Jurkat, Clone E6-1 (cell line): ENCODE data around the gene GP1BB. TPM values are rescaled to one million over a fixed set of nuclear protein-coding genes. Genes with fewer than 3 reads are reported as not detected.
"Not testable (repeated sequence)": the region's sequence is repeated elsewhere in the genome, so short reads cannot be mapped to it uniquely, and the experiment has no call there.

Experiments used
- DNase-seq: peaks from one replicate; pipeline ENCODE4 v3.0.0-alpha.2; 2011; ENCODE audit warnings: low read depth, low spot score
- H3K4me3 ChIP-seq: 2 replicates; pipeline ENCODE4 v1.5.1; 2011; ENCODE audit warnings: mild to moderate bottlenecking, low read length, control low read depth, moderate library complexity
- polyA plus RNA-seq: library from polyadenylated mRNA; unstranded; fragments of >200 nt; gene quantifications from one replicate; pipeline ENCODE4 v1.2.1, GENCODE V29; 2012; ENCODE audit warnings: missing spikeins; ENCODE audit not compliant: insufficient read length, insufficient read depth

The GP1BB gene
- polyA plus RNA-seq = 17.6 TPM

DNA sequence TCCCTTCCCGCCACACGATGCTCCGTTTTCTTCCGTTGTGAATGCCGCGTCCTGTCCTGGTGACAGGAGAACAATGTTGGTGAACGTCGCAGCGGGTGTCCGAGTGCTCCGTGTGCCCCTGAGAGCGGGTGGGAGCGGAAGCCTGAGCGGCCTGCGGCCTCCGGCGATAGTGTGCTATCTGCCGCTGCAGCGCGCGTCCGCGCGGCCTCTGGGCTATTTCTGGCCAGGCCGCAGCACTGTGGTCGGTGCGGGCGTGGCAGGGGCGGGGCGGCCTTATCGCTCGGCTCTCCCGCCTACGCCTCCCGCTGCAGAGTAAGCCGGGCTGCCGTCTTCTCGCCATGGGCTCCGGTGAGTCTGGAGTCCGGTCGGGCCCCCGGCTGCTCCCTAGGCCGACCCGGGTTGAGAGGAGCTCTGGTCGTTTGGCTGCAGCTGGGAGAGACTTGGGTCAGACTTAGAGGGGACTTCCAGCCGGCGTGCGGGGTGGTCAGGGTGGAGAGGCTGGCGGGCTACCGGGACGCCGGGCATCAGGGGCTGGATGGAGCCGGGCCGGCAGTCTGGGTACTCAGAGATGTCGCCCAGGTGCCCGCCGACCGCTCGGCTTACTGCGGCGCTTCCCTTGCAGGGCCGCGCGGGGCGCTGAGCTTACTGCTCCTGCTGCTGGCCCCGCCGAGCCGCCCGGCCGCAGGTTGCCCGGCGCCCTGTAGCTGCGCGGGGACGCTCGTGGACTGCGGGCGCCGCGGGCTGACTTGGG, at the start of gene GP1BB:
Gene GP1BB, plus strand, starts transcription at position 308 of the 751 bp plus-strand sequence. Its CDS starts 31 bp downstream, at position 339.
- no peak for DNase-seq

DNA sequence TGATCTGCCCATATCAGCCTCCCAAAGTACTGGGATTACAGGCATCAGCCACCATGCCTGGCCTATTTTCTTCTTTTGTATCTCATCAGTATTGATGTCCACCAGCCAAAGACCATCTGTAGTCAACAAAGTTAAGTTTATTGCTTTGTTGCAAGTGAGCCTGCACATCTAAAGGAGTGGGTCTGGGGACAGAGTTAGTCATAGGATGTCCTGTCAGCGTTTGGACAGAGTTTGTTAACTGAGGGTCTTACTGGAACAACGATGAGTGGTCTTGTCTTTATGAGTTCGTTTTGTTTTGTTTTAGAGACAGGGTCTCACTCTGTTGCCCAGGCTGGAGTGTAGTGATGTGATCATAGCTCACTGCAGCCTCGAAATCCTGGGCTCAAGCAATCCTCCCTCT, 49.7 kb upstream of the GP1BB start:
- H3K4me3 ChIP-seq = no peak overlapping the region
- no peak for DNase-seq

More for the DNA sequence above, at the start of gene GP1BB:
- H3K4me3 ChIP-seq = no peak within 1 kb of the TSS

DNA sequence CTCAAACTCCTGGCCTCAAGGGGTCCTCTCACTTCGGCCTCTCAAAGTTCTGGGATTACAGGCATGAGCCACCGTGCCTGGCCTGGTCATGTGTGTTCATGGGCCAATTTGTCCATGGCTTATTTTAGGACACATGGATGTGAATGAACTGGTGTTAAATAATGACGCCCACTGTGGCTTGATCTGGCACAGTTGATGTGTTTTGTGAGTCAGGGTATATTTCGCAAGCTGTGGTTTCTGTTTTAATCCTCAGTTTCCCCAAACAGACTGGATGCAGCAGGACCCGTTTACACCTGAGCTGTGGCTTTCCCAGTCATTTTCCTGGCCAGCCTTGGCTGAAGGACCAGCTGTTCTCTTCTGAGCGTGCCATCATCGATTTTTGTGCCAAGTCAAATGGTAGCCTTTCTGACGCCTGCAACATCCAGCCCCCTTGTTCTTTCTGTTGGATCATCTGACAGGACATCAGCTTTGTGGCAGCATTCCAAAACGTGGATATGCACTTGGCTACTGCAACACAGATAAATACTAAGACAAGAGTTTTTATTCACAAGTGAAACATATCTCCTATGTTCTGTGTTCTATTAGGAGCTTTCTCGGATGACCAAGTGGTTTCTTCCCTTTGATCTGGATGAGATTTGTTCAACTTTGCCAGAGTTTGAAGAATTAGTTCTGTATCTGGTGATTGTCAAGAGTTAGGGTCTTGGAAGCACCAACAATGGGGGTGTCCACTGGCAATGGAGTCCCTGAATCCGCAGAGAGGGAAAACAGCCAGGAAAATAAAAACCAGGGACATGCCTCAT, 49.0 kb upstream of the GP1BB start:
- DNase-seq = no peak
- H3K4me3 ChIP-seq = no peak overlapping the region

DNA sequence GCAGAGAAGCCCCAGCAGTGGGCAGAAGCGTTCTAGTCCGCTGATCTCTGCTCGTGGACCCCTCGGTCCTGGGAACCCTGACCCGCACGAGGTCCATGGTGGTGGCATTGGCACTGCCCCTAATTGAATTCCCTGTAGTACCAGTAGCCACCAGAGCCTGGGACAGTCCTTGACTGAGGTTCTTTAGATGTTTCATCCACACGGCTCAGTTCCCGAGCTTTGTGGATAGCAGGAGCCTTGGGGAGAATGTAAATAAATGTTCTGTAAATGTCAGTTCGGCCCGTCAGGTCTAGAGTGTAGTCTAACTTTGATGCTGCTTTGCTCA, 48.4 kb upstream of the GP1BB start:
- DNase-seq = no peak

DNA sequence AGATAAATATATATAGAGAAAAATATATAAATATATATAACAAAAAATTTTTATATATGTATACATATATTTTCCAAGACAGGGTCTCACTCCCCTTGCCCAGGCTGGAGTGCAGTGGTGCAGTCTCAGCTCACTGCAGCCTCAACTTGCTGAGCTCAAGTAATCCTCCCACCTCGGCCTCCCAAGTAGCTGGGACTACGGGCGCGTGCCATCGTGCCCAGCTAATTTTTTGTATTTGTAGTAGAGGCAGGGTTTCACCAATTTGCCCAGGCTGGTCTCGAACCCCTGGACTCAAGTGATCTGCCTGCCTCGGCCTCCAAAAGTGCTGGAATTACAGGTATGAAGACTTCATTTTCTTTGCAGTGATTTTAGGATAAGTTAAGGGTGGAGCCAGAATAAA, 47.9 kb upstream of the GP1BB start:
- DNase-seq = no peak

More for the DNA sequence above, 48.4 kb upstream of the GP1BB start:
- no peak overlapping the region for H3K4me3 ChIP-seq

DNA sequence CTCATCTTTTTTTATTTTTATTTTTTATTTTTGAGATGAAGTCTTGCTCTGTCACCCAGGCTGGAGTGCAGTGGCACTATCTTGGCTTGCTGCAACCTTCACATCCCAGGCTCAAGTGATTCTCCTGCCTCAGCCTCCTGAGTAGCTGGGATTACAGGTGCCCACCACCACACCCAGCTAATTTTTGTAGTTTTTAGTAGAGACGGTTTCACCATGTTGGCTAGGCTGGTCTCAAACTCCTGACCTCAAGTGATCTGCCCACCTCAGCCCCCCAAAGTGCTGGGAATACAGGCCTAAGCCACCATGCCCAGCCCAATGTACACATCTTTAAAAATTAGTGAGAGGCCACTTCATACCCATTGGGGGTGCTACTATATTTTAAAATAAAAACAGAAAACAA, 46.9 kb upstream of the GP1BB start:
- not testable (repeated sequence) for H3K4me3 ChIP-seq, DNase-seq

More for the DNA sequence above, 47.9 kb upstream of the GP1BB start:
- no peak overlapping the region for H3K4me3 ChIP-seq

DNA sequence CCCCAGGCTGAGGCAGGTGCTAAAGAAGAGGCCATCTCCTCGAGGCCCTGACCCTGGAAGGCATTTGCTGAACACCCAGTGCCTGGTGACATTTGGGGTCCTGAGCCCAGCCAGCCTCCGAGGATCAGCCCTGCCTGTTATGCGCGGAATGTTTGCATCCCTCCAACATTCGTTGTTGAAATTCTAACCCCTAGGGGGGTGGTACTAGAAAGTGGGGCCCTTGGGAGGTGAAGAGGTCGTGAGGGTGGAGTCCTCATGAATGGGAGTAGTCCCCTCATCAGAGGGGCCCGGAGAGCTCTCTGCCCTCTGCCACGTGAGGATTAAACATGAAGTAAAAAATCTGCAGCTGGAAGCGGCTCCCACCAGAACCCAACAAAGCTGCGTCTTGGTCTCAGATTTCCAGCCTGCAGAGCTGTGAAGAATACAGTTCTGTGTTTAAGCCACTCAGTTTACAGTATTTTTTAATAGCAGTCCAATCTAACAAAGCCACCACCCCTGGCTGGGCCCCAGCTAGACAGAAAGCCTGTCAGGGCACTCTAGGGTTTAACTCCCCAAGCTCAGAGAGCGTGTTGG, 44.3 kb upstream of the GP1BB start:
- H3K4me3 ChIP-seq = no peak overlapping the region
- DNase-seq = no peak

DNA sequence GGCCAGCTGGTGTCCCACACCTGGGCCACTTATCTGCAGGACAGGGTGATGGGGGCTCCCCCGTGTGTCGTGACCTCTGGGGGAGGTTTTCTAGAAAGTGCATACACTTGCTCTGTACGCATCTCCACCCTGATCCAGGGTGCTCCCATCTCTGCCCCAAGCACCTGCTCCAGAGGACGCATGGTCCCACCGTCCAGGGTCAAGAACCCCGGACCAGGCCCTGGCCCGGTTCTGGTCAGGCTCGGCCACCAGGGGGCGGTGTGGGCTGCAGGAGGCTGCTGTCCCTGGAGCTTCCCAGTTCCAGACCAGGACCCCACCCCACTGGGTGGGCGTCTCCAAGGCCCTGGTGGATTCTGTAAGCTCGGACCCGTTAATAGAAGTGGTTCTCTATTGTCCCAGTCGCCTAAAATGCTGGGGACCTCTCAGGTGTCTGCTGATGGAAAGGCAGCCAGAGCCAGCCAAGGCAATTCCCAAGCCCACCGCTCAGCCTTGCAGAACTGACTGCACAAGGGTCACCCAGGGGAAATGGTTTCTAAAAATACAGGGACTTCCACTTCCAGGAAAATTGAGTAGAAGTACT, 43.7 kb upstream of the GP1BB start:
- no peak for DNase-seq
- H3K4me3 ChIP-seq = no peak overlapping the region

DNA sequence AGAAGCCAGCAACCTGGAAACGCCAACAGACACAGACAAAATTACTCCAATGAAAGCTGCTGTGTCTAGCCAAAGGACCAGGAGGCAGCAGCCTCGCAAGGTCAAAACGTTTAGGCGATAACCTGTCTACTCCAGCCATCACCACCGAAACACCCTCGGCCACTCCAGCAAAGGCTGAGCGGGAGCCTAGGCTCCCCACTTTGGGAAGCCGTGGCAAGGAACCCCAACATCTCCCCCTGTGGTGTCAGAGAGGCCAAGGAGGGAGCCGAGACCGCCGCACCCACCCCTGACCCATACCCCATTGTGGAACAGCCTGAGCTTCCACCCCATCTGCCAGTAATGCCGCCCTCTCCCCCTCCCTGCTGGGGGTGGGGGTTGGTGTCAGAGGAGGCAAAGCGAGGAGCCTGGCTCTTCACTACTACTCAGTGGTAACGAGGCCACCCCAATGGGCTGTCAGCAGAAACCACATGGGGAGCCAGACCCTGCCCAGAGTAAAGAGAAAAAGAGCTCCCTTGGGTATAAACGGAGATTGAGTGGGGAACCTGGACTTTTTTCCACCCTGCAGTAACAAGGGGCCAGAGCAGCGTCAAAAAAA, 43.0 kb upstream of the GP1BB start:
- DNase-seq = no peak
- H3K4me3 ChIP-seq = no peak overlapping the region

DNA sequence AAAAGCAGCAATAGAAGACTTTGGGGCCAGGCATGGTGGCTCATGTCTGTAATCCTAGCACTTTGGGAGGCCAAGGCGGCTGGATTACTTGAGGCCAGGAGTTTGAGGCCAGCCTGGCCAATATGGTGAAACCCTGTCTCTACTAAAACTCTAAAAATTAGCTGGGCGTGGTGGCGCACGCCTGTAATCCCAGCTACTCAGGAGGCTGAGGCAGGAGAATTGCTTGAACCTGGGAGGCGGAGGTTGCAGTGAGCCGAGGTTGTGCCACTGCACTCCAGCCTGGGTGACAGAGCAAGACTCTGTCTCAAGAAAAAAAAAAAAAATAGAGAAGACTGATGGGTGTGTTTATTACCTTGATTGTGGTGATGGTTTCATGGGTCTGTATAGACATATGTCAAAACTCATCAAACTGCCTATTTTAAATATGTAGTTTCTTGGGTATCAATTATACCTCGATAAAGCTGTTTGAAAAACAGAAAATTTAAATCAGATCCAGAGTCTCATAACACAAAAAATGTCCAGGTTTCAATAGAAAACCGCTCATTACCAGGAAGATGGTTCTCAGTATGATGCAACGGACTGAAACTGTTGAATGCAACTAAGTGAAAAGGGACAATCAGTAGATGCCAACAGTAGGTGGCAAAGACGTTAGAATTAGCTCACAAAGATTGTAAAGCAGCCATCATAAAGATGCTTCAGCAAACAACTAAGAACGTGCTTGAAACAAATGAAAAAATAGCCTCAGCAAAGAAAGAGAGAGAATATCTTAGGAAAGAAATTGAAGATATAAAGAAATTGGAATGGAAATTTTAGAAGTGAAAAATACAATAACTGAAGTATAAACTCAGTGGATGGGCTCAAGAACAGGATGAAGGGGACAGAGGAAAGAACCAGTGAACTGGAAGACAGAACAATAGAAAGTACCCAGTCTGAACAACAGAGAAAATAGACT, 42.2 kb upstream of the GP1BB start:
- no peak overlapping the region for H3K4me3 ChIP-seq
- DNase-seq = no peak

DNA sequence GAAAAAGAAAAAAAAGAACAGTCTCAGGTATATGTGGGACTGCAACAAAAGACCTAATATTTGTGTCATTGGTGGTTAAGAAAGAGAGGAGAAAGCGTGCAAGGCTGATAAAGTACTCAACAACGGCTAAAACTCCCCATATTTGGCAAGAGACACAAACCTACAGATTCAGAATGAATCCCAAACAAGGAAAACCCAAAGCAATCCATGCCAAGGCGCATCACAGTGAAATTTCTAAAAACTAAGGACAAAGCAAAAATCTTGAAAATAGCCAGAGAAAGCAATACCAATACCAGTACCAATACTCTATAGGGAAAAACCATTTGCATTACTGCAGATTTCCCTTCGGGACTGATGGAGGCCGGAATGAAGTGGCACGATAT, 41.5 kb upstream of the GP1BB start:
- no peak overlapping the region for H3K4me3 ChIP-seq
- no peak for DNase-seq

DNA sequence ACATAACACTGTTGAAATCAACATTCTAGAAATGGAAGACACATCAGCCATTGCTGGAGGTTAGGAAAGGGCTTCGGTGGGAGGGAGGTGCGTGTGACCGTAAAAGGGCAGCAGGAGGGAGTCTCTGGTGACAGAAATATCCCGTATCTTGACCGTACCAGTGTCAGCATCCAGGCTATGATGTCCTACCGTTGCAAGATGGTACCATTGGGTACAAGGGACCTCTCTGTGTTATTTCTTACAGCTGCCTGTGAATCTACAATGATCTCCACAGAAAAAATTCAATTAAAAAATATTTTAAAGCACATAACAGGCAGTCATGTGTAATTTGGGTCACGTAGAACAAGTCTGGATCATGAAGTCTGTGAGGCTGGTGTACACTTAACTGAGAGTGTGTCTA, 36.4 kb upstream of the GP1BB start:
- no peak for DNase-seq
- no peak overlapping the region for H3K4me3 ChIP-seq

DNA sequence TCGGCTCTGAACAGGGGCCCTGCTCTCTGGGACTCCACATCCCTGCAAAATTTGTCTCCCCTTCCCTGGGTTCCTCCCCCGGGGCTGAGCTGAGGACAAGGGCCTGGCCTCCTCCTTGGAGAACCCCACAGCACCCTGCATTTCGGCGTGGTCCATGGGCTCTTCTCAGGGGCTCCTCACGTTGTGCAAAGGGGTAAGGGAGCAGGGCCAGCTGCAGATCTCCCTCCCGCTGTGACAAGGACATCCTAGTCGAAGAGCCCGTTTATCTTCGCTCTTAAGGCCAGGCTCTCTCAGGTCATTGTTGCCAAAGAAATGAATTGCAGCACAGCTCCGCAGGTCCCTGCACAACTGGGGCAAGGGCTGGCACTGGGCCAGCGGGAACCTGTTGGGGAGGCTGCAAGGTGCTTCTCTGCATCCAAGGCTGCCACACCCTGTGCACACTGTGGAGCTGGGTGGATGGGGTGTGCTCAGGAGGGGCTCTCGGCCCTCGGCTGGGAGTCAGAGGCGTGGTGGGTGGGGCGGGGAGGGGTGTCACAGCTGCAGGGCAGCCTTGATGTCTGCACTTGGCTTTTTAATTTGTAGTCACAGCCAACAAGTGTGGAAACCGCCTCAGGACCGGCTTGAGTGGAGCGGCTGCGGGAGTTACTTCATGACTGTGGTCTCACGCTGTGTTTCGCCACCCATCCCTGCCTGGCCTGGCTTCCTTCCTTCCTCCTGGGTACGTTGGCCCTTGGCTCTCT, 35.6 kb upstream of the GP1BB start:
- DNase-seq = no peak
- no peak overlapping the region for H3K4me3 ChIP-seq

DNA sequence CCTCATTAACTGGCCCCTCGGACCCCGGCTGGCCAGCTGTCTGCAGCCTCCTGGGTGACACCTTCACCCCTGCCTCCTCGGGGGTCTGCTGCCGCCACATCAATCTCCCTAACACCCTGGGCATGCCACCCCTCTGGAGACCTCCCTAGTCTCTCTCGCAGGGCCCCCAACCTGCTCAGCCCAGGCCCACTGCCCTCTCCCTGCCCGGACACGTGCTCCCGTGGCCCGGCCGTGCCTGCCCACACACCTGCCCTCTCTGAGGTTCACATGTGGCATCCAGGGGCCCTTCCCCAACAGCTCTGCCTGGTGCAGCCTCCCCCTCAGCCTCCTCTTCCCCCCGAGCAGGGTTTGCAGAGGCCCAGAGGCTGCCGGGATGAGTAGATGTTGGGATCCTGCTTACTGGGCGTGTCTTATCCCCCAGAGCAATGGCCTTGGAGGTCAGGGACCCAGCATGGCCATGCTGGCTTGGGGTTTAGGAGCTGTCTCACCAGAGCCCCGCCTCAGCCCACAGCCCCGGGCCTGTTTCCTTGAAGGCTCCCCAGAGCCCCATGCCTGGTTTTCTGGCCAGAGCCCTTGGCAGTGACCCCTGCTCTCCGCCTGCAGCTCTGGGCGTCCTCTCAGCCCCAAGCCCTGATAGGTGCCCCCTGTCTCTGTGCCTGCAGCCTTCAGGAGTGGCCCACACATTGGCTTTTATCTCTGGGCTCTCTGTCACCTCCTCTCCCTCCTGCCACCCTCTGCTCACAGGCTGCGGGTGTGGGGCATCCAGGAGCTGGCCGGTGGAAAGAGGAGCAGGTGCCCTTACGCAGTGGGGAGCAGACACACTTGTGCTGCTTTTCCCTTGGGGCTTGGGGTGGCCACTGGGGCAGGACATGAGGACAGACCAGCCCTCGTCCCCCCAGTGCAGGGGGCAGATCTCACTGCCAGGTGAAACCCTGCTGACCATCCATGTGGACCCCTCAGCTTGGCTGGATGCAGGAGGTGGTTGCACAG, 34.7 kb upstream of the GP1BB start:
- H3K4me3 ChIP-seq = no peak overlapping the region
- no peak for DNase-seq

DNA sequence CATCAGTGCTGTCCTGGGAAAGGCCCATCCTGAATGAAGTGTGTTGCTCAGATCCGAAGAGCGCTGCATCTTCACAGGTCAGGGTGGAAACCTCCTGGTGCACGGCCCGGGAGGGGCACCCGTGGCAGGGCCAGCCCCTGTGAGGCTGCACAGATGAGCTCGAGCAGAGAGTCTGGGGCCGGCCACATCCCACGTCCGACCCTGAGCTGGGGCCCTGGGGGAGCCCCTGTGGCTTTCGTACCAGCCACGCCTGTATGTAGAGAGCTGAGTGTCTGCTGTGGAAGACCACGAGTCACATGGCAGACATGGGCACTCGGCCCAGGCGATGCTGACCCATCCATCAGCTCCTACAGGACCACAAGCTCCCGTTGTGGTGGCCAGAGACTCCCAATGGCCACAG, 33.9 kb upstream of the GP1BB start:
- H3K4me3 ChIP-seq = no peak overlapping the region
- DNase-seq = no peak

DNA sequence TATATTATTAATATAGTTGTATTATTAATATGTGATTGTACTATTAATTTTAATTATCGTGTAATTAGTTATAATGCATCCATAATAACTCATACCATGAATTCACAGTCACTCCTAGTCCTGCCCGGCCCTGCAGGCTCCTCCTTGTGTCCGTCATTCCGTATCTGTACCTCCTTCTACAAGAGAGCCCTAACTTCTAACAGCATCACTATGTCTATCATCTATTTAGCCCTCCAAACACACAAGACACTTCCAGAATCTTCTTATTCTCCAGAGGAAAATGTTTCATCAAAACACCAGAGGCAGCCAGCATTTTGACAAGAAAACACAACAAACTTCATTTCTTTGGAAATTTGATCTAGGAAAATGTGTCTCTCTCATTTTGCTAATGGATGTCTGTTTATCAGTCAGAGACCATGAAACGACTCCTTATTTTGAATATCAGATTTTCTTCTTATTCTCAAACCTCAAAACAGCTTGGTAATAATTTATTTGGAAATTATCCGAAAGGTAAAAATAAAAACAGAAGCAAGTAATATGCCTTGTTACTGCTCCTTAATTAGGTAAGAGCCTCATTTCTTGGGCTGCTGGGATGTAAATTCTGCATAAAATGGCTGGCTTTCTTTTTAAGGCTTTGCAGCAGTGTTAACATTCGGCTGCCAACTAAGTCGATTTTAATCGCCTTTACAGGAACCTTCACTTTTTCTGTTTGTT, 32.2 kb upstream of the GP1BB start:
- H3K4me3 ChIP-seq = no peak overlapping the region
- DNase-seq = no peak
